GM12873 (cell line): ENCODE measurements around the gene OR13C4.

ENCODE experiments used
- CTCF ChIP-seq: IDR thresholded peaks from 2 replicates; pipeline ENCODE4 v1.5.1; 2012; ENCODE audit warnings: low read depth, mild to moderate bottlenecking, moderate library complexity, low read length, control low read depth; ENCODE audit not compliant: insufficient read depth; ENCODE audit errors: missing control alignments

OR13C4 gene

GRCh38 chr9:104553261-104553660 is 26.3 kb upstream of the OR13C4 start:
- TF ChIP-seq CTCF = no peak

GRCh38 chr9:104544644-104545043 is 17.6 kb upstream of the OR13C4 start:
- no peak for TF ChIP-seq CTCF

GRCh38 chr9:104539275-104539674 is 12.3 kb upstream of the OR13C4 start:
- TF ChIP-seq CTCF = no peak

DNA sequence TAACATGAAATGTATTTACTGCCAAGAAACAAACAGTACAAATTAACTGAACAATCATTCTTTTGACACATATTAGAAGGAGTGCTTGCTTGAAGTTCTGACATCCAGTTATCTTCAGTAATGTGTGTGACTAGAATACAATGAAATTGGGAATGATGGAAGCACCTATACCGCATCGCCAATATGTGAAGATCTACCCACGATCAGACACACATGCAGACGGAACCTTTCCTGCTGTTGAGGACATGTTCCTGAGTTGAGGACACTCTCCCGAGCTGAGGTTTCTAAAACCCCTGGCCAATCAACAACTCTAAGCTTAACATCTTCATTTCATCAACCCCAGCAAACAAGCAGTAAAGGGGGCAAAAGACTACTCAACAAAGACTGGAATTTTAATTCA is 9.7 kb upstream of the OR13C4 start, which contains the start of gene OR13C3:
Gene OR13C3 (minus strand): TSS at position 101 of the 400 bp plus-strand sequence. CDS start 133 bp downstream, outside the sequence.
- TF ChIP-seq CTCF = no peak

DNA sequence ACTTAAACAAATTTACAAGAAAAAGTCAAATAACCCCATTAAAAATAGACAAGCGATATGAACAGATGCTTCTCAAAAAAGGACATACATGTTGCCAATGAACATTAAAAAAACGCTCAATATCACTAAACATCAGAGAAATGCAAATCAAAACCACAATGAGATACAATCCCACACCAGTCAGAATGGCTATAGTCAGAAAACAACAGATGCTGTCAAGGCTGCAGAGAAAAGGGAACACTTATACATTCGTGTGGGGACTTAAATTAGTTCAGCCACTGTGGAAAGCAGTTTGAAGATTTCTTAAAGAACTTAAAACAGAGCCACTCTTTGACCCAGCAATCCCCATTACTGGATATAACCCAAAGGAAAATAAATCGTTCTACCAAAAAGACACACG is 12.1 kb downstream of the OR13C4 start:
- no peak for TF ChIP-seq CTCF

DNA sequence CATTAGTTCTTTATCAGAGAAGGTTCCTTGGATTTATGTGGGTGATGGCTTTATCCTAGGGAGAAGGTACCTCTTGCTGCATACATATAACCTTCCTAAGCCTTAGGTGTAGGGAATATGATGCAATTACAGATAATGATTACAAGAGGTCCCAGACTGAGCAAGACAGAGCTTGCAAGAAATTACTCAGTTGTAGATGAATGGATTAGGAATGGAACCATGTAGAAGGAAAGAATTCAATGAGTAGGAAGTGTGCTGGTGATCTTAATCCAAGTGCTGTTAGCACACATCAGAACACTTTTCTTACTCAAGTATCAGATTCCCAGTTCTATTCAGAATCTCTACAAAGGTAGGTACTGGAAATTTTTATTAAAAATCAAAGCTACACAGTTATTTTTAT is 20.4 kb downstream of the OR13C4 start:
- no peak for TF ChIP-seq CTCF

- TF ChIP-seq CTCF = no peak
Measured at GRCh38 chr9:104503963-104504362, 23.0 kb downstream of the OR13C4 start, which contains the start of gene OR13F1. Gene OR13F1, plus strand, starts transcription at chr9:104504263. Its CDS starts 0 bp downstream, at chr9:104504263.
